SW480 (cell line): ENCODE results near the gene MYL1.

Experiments
- DNase-seq: peaks from one replicate; pipeline ENCODE4 v3.0.0-alpha.2; 2016; ENCODE audit warnings: low spot score

The MYL1 gene

DNA sequence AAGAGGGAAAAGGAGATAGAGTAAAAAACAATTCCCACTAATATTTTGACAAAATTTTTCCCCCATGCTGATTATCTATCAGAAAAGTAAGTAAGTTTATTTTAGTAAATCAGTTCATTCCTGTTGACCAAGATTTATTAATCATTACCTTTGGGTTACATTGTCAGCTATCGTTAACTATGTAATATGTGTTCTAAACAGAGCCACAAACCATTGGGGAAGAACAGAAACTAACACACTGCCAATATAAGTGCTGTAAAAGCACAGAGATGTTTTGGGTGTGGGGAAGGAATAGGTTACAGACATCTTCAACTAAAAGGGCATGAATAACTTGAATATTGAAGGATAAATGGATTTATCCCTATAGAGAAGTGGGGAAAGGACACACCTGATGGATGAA is 47.3 kb downstream of the MYL1 start:
- no peak for DNase-seq

- DNase-seq: no peak
Measured at GRCh38 chr2:210264282-210264681, 50.7 kb downstream of the MYL1 start.

- DNase-seq: no peak
Measured at GRCh38 chr2:210263841-210264240, 51.1 kb downstream of the MYL1 start.

- no peak for DNase-seq
Measured at GRCh38 chr2:210262036-210262435, 52.9 kb downstream of the MYL1 start.

DNA sequence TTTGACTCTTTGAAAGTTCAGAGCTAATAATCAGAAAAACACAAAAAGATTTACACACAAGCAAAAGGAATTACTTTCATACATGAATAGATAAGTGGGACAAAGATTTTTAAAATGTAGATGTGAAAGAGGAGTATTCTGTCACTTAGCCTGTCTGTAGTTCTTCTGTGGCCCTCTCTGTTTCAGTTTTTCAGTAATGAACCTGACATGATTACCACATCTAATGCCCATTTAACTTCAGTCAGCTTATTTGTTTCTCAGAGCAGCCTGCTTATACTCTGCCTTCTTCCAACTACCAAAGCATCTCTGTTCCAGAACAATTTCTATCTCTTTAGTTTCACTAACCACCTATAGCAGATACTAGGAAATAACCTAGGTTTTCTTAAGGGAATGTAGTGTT is 55.3 kb downstream of the MYL1 start:
- DNase-seq: no peak

GRCh38 chr2:210252699-210253606 is 62.0 kb downstream of the MYL1 start:
- DNase-seq: no peak

DNA sequence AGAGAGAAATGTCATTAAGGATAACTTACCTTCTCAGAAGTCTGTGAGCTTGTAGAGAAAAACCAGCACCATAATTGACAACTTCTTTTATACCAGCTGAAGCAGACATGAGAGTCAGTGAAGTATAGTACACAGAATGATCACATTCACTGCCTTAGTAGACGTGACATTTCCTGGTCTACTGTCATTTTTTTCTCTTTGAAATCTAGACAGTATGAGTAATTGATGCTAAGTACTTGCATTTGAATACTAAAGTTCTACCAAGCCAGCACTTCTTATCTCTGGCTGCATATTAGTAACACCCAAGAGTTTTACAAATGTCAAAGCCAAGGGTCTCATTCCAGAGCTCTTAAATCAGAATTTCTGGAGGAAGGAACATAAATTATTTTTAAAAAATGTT is 64.4 kb downstream of the MYL1 start:
- DNase-seq: no peak
